Esophagus squamous epithelium (tissue), 4 donors: ENCODE data around the gene GAK.

Experiments
- CTCF ChIP-seq, 6 experiments: fragments of 450-650 bp in 4 of 6; fragments of 200-600 bp in 2 of 6; sonication (generic) in 2 of 6; IDR thresholded peaks; one replicate each; pipeline ENCODE4 v1.5.1; 2016 to 2019; ENCODE audit warnings: antibody characterized with exemption in 6 of 6, mild to moderate bottlenecking in 4 of 6, moderate library complexity in 4 of 6
- POLR2A ChIP-seq, 4 donors: fragments of 450-650 bp; IDR thresholded peaks; one replicate each; pipeline ENCODE4 v1.6.1; 2017; ENCODE audit warnings: antibody characterized with exemption in 4 of 4, mild to moderate bottlenecking in 4 of 4, moderate library complexity in 3 of 4

DNA sequence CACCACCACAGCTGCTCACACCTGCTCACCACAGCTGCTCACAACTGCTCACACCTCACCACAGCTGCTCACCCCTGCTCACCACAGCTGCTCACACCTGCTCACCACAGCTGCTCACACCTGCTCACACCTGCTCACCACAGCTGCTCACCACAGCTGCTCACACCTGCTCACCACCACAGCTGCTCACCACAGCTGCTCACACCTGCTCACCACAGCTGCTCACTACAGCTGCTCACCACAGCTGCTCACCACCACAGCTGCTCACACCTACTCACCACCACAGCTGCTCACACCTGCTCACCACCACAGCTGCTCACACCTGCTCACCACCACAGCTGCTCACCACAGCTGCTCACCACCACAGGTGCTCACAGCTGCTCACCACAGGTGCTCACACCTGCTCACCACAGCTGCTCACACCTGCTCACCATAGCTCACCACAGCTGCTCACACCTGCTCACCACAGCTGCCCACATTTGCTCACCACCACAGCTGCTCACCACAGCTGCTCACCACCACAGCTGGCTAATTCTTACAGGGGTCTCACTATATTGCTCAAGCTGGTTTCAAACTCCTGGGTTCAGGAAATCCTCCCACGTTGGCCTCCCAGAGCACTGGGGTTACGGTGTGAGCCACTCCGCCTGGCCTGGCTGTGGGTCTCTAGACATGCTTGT lies 75.8 kb downstream of the GAK start:
- TF ChIP-seq CTCF (IDR thresholded peaks at IDR 0.05) (no peak), POLR2A (IDR thresholded peaks at IDR 0.05) (no peak)
